Measurements from ENCODE around the gene ETV7.

The ETV7 gene

DNA sequence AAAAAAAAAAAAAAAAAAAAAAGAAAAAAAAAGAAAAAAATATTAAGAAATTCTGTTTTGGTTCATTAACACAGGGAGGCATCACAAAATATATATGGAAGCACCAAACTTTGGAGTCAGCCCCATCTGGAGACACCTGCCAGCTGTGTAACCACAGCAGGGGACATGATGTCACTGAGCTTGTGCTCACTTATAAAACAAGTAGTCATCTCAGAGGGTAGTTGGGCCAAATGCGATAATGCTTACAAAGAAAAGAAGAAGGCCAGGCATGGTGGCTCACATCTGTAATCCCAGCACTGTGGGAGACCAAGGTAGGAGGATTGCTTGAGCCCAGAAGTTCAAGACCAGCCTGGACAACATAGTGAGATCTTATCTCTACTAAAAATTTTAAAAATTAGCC is 49.7 kb downstream of the ETV7 start:
- DNase-seq = no peak

DNA sequence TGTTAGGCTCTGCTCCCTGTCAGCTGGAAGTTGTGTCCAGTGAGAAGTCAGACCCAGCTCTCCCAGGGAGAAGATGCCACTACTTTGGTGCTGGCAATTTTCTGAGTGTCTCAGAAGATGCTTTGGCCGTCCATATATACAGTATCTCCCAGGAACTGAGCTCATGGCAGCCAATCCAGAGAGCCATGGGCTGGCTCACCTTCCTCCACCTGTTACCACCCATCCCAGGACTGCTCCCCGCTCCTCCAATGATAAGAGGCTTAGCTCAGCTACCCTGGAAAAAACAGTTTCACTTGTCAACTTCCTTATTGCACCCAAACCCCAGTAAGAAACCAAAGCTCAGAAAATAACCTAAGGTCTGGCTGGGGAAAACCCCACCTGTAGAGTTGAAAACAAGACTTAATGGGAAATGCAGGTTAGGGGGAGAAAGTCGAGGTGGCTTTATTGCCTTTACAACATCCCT is 50.7 kb downstream of the ETV7 start, which contains the start of gene BNIP5:
Gene BNIP5 (minus strand): TSS at position 110 of the 463 bp plus-strand sequence. CDS start 6,198 bp downstream, outside the sequence.
- no peak for DNase-seq

DNA sequence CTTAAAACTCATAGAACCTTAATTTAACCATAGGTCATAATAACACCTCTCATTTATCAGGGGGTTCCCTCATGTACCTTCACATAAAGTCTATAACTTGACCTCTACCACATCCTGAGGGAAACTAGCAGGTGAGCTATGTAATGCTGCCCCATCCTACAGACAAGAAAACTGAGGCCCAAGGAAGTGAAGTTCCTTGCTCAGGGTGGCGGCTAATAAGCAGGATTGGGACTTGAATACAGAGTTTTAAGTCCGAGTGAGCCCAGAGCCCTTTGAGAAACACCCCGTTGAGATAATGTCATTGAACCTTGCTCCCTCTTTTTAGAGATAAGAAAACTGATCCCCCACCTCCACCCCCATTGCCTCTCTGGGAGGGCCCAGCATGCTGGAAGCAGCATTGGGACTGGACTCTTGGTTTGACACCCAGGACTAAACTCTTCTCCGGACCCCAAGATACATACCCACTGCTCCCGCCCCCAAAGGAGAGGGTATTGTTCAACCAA is 51.2 kb downstream of the ETV7 start:
- no peak for DNase-seq

DNA sequence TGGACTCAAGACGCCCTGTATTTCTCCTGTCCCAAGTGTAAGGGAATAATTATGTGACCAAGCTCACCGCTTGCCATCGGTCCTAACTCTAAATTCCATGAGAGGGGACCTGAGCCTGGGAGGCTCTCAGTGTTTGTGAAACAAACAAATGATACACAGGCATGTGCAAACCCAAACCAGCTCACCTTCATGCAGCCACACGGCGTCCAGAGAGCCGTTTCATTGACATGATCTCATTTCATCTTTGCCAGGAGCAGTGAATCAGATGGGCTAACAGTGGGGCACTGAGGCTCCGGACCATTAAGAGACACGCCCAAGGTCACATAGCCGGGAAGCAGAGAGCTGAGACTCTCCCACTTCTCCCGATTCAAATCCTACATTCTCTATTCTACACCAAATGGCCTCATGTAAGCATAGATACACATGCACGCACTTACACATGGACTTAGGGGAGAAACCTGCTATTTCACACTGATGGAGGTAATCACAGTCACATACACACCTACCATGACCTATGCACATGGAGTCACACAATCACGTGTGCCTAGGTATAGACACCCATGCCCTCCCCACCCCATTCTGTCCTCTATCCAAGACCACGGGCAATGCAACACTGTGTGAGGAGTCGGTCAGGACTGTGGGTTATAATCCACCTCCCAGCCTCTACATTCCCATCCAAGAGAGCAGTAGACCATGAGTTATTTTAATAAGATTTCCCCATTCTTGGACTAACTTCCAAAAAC is 51.8 kb downstream of the ETV7 start:
- DNase-seq = no peak

DNA sequence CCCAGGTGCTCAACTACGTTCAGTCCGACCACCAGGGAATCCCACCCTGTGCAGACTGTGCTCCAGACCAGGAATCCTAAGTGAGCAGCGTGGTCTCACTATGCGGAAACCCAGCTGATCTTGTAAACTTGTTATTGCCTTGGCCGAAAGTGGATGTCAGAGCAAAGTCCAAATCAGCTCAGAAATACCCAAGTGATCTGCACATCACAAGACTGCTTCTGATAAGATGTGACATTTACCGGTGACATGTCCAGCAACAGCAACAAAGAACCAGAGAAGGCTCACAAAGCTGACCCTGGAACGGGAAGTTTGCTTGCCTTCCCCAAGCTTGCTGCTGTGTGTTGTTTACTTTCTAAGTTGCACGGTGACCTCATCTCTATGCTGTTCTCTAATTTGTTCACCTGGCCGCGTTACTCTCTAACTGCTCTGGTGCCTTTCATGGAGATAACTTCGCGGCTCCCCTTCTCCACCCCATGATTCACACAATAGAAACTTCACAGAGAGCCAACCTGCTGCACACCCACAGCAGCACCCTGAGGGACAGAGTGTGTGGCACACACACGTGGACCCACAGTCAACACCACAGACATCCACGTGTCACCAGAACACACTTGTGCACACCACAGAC is 52.5 kb downstream of the ETV7 start:
- DNase-seq = no peak

DNA sequence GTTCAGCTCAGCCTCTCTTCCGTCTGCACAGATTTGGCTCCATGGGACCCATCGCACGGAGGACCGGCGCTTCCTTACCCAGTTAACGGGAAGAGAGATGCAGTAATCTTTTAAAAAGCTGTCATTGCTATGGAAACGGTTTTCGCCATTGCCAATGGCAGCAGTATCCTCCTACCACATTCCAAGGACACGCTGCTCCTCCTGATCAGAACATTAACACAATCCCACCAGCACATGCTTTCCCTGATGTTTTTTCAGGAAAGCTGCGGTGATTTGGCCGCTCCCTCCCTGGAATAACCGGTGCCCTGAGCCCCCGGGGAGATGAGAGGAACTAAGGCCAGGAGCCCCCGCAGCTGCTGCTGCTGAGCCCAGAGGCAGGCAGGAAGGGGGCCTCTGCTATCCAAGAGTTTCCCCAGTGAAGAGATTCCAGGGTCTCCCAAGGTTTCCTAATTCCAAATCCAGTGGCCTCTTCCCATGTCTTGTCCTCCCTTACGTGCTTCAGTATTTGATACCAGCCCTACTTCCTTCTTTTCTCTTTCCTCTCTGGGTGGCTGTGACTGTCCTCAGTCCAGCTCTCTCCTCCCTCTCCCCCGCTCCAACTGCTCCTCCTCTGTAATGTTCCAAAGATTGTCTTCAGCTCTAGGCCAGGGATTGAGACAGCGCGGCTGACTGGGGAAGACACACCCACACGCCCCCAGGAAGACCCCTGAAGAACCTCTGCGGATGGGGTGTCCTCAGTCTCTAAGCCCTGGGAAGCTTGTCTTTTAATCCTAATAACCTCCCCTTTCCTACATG is 53.3 kb downstream of the ETV7 start:
- DNase-seq = no peak

DNA sequence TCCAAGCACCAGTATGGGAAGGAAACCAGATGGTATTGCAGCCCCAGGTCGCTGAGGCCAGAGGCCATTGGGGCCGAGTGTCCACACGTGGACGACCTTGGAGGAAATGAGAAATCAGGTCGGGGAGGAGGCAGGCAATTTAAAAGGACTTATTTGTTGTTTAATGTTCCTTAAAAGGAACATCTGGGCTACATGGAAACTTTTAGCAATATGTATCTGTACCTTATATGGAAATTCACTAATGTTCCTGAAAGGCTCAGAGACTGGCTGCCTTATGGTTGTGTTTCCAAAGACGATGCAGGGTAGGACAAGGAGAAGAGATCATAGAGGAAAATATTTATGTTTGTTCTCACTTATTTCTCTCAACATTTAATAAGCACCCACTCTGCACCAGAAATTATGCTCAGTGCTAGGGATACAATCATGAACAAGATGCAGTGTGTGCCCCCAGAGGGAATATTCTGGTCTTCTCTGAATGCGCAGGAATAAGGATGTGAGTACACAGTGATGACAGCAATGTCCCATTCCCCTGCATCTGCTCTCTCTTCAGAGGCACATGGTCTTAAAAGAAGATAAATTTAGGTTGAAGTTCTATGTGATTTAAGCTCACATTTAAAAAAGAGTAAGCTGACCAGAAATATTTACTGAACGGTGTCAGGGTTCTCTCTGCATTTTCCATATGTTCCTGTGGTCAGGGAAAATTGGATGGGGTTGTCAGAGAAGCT is 54.1 kb downstream of the ETV7 start:
- no peak for DNase-seq

DNA sequence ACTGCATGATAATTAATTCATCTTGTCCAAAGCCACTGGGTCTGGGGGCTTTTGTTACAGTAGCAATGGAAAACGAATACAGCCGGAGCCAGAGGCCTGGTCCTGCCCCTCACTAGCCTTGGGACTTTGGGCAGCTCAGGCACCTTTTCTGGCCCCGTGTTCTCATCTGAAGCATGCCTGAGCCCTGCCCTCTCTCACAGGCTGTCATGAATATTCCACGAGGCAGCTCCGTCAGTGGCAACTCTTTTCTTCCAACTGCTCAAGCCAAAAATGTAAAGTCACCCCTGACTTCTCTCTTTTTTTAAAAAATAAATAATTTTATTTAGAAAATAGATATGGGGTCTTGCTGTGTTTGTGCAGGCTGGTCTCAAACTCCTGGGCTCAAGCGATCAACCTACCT is 56.1 kb downstream of the ETV7 start:
- no peak for DNase-seq

DNA sequence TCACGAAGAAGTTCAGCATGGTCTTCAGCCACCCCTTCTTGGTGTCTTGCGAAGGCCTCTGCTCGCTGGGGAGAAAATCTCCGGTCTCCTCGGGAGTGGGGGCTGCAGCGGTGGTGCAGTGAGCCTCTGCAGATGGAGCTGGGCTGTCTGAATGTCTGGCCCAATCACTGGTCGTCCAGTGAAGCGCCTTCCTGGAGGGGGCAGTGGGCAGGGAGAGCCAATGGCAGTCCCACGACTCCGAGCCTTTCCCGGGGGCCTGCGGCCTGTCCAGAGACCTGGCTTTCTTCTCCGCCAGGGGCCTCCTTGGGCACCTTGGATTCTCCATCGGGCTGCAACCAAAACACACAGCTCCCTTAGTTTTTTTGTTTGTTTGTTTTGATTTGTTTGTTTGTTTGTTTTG is 57.1 kb downstream of the ETV7 start:
- DNase-seq = no peak

DNA sequence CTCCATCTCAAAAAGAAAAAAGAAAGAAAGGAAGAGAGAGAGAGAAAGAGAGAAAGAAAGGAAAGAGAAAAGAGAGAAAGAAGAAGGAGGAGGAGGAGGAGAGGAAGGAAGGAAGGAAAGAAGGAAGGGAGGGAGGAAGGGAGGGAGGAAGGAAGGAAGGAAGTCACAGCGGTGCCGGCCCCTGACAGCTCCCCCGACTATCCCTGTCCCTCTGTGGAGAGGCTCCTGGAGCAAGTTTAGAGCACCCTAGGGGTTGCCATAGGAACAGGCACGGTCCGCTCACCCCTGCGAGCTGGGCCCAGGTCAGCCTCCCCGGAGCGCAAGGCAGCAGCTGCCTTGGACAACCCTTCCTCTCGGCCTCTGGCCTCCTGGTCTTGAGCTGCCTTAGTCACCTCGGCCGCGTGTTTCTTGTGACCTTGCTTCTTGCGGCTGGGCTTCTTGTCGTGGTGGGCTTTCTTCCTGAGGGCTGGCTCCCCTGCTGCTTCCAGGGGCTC is 57.6 kb downstream of the ETV7 start:
- DNase-seq = no peak

DNA sequence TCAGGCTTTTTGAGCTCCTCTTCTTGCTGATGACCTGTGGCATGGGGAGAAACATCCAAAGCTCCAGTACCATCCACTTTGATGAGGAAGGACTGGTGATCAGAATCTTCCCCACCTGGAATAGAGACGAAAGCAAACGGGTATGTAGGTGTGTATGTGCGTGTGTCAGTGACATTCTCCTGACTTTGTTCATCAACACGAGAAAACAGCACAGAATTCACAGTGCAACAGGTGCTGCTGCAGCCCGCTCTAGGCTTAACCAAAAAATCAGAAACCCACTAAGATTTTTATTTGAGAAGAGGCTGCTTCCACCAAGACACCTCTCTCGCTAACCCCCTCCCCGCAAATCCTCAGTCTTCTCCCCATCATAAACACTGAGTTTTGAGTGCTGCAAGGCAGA is 58.9 kb downstream of the ETV7 start:
- DNase-seq = no peak

DNA sequence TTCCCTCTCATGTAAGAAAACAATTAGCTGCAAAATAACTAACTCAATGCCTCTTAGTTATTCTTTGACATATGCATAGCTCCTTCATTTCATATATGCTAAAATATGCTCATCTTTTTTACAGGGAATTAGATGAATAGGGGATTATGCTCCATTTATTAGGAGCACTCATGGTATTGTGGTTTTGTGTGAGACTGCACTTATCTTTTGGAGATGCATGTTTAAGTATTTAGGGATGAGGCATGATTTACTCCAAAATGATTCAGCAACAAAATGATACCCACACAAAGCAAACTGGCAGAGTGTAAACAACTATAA is 59.6 kb downstream of the ETV7 start:
- no peak for DNase-seq

DNA sequence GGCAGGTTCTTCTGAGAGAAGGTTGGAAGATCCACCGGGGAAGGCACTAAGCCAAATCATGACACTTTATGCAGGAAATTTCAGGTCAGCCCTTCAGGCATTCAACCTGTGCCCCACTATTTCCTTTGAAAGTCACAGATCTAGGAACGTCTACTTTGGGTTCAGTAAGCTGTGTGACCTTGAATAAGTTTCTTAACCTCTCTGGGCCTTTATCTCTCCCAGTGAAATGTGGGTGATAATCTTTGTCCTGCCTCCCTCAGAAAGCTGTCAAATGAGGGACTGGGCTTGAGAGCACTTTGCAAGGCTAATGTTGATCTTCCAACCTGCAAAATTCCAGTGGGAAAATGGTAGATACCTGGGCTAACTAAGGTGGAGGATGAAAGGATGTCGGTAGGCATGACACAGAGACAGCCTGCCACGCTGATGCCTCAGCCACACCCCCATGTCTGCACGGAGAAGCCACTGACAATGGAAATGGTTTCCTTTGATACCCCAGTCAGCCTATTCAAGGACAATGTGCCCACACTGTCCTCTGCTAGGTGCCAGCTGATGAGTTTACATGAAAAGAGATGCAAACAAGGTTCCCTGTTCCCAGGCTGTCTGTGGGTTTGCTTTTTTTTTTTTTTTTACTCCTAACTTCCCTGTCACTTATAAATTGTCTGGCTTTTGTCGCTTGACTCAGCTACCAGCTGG is 60.1 kb downstream of the ETV7 start:
- DNase-seq = no peak

DNA sequence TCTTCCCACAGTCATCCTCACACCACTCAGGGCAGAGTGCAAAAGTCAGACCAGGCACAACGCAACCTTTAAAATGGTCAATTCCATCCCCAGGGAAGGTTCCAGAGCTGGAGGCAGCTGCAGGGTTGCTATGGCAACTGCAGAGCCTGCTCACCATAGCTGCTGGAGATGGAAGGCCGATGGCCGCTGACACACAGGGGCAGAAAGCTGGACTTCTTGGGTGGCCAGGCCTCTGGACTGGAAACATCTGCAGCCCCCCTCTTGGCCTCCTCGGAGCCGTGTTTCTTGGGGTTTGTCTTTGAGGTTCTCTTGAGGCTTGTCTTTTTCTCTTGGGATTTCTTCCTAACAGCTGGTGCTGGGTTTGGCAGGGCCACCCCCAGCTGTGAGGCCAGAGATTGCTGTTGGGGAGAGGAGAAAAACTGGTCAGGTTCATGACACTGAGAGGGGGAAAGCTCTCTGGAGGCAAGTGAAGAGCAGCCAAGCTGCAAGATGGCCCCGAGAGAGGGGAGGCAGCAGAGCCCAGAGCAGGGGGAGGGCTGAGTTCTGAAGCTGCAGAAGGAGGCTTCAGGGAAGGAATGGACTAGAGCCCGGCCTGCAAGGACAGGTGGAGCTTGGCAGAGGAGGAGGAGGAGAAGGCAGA is 61.0 kb downstream of the ETV7 start:
- no peak for DNase-seq

DNA sequence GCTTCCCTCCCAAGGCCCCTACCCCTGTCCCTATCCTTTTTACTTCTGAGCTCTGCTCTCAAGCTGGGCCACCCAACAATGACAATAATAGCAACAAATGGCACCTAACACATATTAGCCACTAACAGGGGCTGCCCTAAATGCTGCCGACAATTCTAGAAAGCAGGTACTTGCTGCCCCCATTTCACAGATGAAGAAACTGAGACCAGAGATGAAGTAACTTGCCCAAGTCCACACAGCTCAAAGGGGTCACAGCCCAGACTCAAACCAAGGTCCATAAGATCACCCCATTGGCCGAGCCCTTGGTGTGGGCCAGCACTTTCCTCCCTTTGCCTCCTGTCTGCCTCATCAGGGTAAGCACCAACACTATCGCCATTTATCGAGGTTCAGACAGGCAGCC is 62.8 kb downstream of the ETV7 start:
- DNase-seq = no peak

DNA sequence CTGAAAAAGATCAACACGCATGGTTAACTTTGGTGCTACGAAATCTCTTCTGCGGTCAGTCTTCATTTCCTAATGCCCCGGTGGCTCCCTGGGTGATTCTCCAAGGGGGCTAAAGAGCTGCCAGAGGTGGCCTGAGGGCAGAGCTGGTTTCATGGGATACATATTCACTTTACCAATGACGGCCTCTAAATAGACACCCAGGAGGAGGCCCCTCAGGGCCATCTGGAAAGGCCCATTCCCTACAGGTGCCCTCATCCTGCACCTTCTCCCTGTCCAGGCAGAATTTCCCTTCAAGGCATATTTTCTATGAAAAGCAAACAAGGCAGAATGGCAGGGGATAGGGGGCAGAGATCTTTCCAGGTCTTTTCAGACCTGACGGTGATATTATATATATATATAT is 63.3 kb downstream of the ETV7 start:
- no peak for DNase-seq

DNA sequence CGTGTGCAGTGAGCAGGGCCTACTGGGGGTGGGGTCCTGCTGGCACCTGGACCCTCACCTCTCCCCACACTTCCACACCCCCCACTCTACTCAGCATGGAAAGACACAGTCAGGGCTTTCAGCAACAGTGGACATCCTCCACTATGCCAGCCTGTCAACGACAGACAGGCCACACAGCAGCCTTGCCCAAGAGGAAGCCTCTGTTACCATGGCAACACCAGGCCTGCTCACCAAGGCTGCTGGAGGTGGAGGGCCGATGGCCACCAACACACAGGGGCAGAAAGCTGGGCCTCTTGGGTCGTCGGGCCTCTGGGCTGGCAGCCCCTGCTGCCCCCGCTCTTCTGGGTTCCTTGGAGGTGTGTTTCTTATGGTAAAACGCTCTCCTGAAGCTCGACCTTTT is 64.4 kb downstream of the ETV7 start:
- no peak for DNase-seq

DNA sequence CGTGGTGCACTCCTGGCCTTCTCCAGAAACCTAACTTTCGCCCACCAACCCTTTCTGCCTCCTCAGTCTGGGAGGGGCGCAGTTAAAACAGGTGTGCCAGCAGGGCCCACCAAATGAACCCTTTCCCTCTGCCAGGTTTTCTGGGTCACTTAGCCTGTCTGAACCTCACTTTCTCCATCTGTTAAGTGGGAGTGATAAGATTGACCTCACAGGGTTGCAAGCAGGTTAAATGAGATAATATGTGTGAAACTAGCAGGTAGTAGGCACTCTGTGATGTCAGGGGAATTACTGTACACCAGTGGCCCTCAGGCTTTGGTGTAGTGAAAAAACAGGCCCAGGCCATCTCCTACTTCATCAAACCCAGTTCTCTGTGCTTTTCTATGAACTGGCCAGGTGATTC is 64.9 kb downstream of the ETV7 start:
- no peak for DNase-seq

DNA sequence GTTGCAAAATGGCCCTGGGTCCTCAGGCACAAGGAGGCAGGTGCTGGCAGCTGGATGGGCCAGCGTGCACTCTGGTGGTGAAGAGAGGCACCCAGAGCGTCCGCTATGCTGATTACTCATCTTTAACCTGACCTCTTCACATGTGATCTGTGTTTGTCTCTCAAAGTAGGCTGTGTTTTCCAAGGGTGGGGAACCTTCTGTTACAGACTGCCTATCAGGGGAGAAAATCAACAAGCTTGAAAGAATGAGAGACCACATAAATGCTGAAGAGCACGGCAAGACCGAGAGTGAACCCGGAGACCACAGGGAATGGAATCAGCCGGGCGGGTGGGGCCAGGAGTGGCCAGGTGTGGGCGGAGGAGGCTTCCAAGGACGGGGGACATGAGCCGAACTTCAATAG is 67.0 kb downstream of the ETV7 start:
- DNase-seq = no peak

DNA sequence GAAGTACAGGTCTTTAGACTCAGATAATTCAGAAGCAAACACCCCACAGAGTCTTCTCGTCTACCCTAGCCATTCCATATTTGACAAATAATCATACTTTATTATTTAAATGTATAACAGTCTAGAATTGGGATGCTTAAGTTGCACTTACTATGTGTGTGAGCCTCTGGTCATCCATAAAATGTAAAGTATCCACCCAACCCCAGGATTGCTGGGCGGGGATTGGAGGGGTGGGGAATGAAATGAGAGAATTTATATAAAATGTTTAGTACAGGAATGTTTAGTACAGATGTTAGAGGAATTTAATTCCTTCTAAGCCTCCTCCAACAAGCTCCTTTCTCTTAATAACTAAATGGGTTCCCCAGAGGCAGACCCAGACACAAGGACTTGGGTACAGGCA is 67.6 kb downstream of the ETV7 start:
- no peak for DNase-seq

DNA sequence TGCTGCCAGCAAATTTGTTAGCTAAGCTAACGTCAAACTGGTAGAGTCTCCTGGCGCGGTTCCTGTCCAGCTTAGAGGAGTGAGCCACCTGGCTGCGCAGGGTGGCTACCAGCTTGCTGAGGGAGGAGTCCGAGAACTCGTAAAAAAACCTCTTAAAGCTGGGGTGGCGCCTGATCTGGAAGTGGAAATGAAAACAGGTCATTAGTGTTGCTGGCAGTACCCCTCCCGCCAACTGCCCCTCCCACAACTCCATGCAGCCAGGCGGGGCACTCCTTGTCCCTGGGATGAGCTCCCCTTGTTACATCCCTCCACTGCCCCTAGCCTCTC is 68.1 kb downstream of the ETV7 start:
- no peak for DNase-seq
